ENCODE measurements around the gene PDIK1L. TPM values are rescaled to one million over a fixed set of nuclear protein-coding genes. Genes with fewer than 3 reads are reported as not detected.

The PDIK1L gene
- 10 to 100 TPM; 20.7 TPM for total RNA-seq

GRCh38 chr1:26111530-26112406 is at the start of gene PDIK1L:
Gene PDIK1L, plus strand, starts transcription at chr1:26111824. Its CDS starts 2,485 bp downstream, at chr1:26114309.

GRCh38 chr1:26067432-26067911 is 44.2 kb upstream of the PDIK1L start, which contains the start of gene TRIM63:
Gene TRIM63, minus strand, starts transcription at chr1:26067630. Its CDS starts 136 bp downstream, at chr1:26067494.

GRCh38 chr1:26158908-26159742 is 47.5 kb downstream of the PDIK1L start, which contains the start of gene FAM110D:
Gene FAM110D, plus strand, starts transcription at chr1:26159079. Its CDS starts 2,213 bp downstream, at chr1:26161292.

GRCh38 chr1:26168410-26169197 is 57.0 kb downstream of the PDIK1L start, which contains the start of gene C1orf232:
Gene C1orf232, minus strand, starts transcription at chr1:26168963. Its CDS starts 464 bp downstream, at chr1:26168499.

GRCh38 chr1:26169669-26170471 is 58.2 kb downstream of the PDIK1L start, which contains the start of gene ZNF593:
Gene ZNF593, plus strand, starts transcription at chr1:26169908. Its CDS starts 76 bp downstream, at chr1:26169984.

GRCh38 chr1:26171084-26172072 is 59.8 kb downstream of the PDIK1L start, which contains the start of gene ZNF593OS:
Gene ZNF593OS, minus strand, starts transcription at chr1:26171832. Its CDS starts 171 bp downstream, at chr1:26171661.

Other genes starting within 250 kb of the PDIK1L start
- gene PAQR7, start 236.1 kb upstream of the PDIK1L start, total RNA-seq: 1 to 10 TPM; 1.7 to 2.1 TPM
- 100 to 1,000 TPM; 550 to 577 TPM for gene STMN1, start 205.4 kb upstream of the PDIK1L start, total RNA-seq
- 10 to 100 TPM in 1 of 2 experiments, 1 to 10 TPM in 1; 9.9 to 10.7 TPM for gene PAFAH2, start 113.8 kb upstream of the PDIK1L start, total RNA-seq
- gene EXTL1, start 90.0 kb upstream of the PDIK1L start, total RNA-seq: not detected
- not detected for gene SLC30A2, start 65.7 kb upstream of the PDIK1L start, total RNA-seq
- under 1 TPM in 1 of 2 experiments, not detected in 1; 0.39 TPM for gene TRIM63, start 44.2 kb upstream of the PDIK1L start, total RNA-seq
- gene FAM110D, start 47.3 kb downstream of the PDIK1L start, total RNA-seq: not detected
- gene C1orf232, start 57.1 kb downstream of the PDIK1L start, total RNA-seq: not detected
- gene ZNF593, start 58.1 kb downstream of the PDIK1L start, total RNA-seq: 10 to 100 TPM; 21.3 to 23.4 TPM
- not detected for gene ZNF593OS, start 60.0 kb downstream of the PDIK1L start, total RNA-seq
- gene CNKSR1, start 65.7 kb downstream of the PDIK1L start, total RNA-seq: 1 to 10 TPM; 4.7 to 5.0 TPM
- not detected for gene CATSPER4, start 78.8 kb downstream of the PDIK1L start, total RNA-seq
- gene CEP85, start 122.4 kb downstream of the PDIK1L start, total RNA-seq: 10 to 100 TPM; 32.9 to 36.6 TPM
- gene SH3BGRL3, start 168.3 kb downstream of the PDIK1L start, total RNA-seq: 100 to 1,000 TPM; 481 to 496 TPM
- 10 to 100 TPM; 37.0 to 39.0 TPM for gene UBXN11, start 194.8 kb downstream of the PDIK1L start, total RNA-seq
- gene CD52, start 206.1 kb downstream of the PDIK1L start, total RNA-seq: 1,000 to 10,000 TPM; 1,759 to 1,791 TPM
- 1 to 10 TPM in 1 of 2 experiments, under 1 TPM in 1; 0.87 to 1.4 TPM for gene CRYBG2, start 242.3 kb downstream of the PDIK1L start, total RNA-seq